ENCODE data around the gene UBE2R2.
"Not testable (repeated sequence)": the region's sequence is repeated elsewhere in the genome, so short reads cannot be mapped to it uniquely, and the experiment has no call there.

Gene UBE2R2

GRCh38 chr9:33927694-33928093 is 110.7 kb downstream of the UBE2R2 start:
- DNase-seq (ENCODE audit: low spot score): no peak

GRCh38 chr9:33931326-33931725 is 114.4 kb downstream of the UBE2R2 start:
- no peak for DNase-seq (ENCODE audit: low spot score)

GRCh38 chr9:33932078-33932807 is 115.3 kb downstream of the UBE2R2 start:
- no peak for DNase-seq (ENCODE audit: low spot score)

- DNase-seq (ENCODE audit: low spot score): no peak
Measured at GRCh38 chr9:33934188-33934878, 117.4 kb downstream of the UBE2R2 start.

- no peak for DNase-seq (ENCODE audit: low spot score)
Measured at GRCh38 chr9:33939924-33940874, 123.2 kb downstream of the UBE2R2 start.

- no peak for DNase-seq (ENCODE audit: low spot score)
Measured at GRCh38 chr9:33942471-33943083, 125.6 kb downstream of the UBE2R2 start.

GRCh38 chr9:33943389-33943788 is 126.4 kb downstream of the UBE2R2 start:
- DNase-seq (ENCODE audit: low spot score): no peak

- no peak for DNase-seq (ENCODE audit: low spot score)
Measured at GRCh38 chr9:33946779-33947535, 130.0 kb downstream of the UBE2R2 start.

GRCh38 chr9:33950371-33950770 is 133.4 kb downstream of the UBE2R2 start:
- no peak for DNase-seq (ENCODE audit: low spot score)

GRCh38 chr9:33952066-33952465 is 135.1 kb downstream of the UBE2R2 start:
- DNase-seq (ENCODE audit: low spot score): no peak

GRCh38 chr9:33956544-33956943 is 139.6 kb downstream of the UBE2R2 start:
- DNase-seq (ENCODE audit: low spot score): no peak

- no peak for DNase-seq (ENCODE audit: low spot score)
Measured at GRCh38 chr9:33959725-33960124, 142.8 kb downstream of the UBE2R2 start.

GRCh38 chr9:33962468-33962867 is 145.5 kb downstream of the UBE2R2 start:
- DNase-seq (ENCODE audit: low spot score): not testable (repeated sequence)

- DNase-seq (ENCODE audit: low spot score): no peak
Measured at GRCh38 chr9:33964086-33964768, 147.3 kb downstream of the UBE2R2 start.
